HG03196 (cell line): Measurements from ENCODE around the gene SEZ6L.

Source experiments
- ATAC-seq: cut with Tn5 transposase; IDR thresholded peaks from one replicate; pipeline ENCODE4 v1.9.1; 2021; ENCODE audit not compliant: unreplicated experiment

The SEZ6L gene

GRCh38 chr22:26239581-26239980 is 70.3 kb downstream of the SEZ6L start:
- ATAC-seq, result no peak

GRCh38 chr22:26241361-26241760 is 72.1 kb downstream of the SEZ6L start:
- no peak for ATAC-seq

DNA sequence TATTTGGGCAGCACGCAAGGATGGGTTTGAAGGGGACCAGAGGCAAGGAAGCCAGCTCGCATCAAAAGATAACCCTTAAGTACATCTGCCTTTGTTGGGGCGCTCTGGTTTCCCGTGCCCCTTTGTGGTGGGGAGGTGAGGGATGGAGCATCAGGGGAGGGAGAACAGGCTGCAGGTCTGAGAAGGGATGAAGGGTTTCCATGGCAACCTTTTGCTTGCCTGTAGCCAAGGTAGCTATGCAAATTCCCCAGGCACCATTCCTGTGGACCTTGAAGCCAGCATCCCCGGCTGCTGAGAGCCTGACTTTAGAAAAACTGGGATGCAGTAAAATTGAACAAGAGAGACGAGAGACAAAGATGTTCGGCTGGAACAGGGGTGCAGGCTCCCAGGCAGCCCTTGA is 75.7 kb downstream of the SEZ6L start:
- ATAC-seq, result no peak

DNA sequence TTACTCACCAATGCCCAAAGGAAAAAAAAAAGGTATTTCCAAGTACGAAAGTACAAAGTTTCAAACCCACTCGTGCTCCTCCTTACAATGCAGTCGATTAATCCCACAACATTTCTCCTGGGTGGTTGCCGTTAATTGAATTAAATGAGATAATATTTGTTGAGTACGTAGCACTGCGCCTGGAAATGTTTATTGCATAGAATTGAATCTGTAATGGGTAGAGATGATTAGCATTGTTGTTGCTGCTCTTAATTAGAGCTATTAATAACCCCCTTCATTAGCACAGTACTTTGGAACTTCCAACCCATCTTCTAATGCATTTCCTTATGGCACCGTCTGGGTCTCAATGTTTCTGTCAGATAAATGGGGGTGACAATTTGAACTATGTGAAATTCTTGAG is 77.3 kb downstream of the SEZ6L start:
- no peak for ATAC-seq

GRCh38 chr22:26251869-26252268 is 82.6 kb downstream of the SEZ6L start:
- ATAC-seq, result no peak

DNA sequence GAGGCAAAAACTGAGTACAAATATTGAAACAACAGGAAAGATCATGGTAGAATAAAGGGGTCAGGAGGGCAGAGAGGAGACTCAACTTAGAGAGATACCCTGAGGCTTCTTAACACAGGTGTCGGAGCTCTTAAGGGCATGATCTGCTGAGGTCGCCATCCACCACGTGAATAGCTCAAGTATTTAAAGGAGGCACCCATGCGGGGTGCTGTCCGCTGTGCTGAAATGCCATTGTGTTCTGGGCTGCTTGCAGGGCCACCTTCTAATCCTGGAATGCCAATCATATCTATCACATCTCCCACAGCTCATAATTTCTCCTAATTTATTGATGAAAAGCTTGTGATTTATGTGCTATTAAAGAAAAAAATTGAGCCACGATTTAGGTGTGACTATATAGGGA is 90.2 kb downstream of the SEZ6L start:
- no peak for ATAC-seq

DNA sequence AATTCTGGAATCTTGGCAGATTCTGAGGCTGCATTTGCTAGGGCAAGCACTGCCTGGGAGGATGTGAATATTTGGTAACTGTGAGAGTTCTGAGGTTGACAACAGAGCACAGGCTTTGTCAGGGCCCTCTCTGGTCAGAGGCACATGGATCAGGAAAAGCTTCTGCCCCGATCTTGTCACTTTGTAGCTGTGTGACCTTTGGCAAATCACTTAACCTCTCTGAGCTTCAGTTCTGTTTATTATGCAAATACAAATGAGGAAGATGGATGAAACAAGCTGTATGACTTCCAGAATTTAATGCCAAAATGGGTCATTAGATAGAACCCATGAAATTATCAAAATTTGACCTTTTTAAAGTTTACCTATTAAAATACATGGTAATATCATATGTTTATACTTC is 94.9 kb downstream of the SEZ6L start:
- ATAC-seq, result no peak

DNA sequence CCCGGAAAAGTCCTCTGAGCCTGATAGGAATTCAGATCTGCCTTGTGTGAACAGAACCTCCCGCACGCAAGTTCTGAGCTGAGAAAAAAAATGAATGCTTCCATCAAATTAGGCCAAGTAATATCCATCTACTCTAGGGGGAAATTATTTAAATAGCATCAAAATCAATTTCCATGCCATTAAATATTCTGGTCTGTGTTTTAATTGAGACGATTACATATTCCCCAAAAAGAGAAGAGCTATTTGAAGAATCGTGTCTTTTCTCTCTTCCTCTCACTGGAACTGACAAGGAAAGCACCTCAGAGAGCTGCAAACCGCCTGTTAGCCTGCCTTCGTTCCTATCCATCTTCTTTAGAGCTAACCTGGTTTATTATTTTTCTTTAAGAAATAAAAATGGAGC is 96.0 kb downstream of the SEZ6L start:
- no peak for ATAC-seq

DNA sequence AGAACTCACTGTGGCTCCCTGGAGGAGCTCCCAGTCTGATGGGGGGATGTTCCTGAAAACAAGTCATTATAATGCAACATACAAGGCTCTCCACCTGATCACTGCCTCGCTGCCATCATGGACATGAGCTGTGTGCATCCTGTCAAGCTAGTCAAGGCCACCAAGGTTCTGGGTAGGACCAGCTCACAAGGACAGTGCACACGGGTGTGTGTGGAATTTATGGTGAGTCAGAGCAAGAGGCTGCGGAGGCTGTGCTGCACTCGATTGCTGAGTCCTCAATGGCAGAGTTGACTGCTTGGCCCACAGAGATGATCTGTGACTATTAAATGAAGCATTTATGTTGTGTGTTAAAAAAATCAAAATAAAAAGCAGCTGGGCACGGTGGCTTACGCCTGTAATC is 96.6 kb downstream of the SEZ6L start:
- no peak for ATAC-seq

DNA sequence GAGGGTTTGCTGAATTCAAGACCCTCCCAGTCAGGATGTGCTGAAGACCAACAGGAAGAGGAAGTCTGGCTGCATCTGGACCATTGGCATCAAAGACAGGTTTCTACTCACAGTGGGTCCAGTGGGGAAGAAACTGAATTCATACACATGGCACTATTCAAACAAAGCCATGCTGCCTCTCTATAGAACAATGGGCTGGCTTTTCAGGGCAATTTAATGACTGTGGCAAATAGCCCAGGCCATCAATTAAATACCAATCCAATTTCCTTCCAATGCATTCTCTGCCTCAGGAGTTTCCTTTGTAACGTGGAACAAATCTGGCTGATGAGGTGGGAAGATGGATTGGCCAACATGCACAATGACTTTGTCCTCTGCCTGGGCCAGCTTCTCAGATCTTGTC is 98.6 kb downstream of the SEZ6L start:
- no peak for ATAC-seq

DNA sequence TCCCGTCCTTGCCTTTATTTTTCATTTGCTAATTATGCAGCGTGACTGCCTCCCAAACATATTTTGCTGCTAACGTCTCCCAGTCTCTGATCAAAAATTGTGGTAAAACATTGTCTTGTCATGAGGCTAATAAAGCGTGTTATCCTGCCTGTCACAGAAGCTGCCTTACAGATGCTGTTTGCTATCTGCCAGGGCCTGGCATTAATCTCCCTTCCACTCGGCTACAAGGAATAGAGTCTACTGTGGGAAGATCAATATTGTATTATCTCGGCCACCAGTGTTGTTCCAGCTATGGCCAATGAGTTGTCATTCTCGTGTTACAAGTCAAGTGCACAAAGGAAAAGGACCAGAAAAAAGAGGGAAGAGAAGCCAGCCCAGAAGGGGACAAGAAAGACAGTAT is 100.3 kb downstream of the SEZ6L start:
- ATAC-seq, result no peak

DNA sequence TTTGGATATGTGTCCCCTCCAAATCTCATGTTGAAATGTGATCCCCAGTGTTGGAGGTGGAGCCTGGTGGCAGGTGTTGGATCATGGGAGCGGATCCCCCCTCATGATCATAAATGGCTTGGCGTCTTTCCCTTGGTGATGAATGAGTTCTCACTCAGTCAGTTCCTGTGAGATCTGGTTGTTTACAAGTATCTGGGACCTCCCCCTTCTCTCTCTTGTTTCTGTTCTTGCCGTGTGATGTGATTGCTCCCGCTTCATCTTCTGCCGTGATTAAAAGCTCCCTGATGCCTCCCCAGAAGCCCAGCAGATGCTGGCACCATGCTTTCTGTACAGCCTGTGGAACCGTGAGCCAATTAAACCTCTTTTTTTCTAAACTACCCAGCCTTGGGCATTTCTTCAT is 102.2 kb downstream of the SEZ6L start:
- no peak for ATAC-seq

- no peak for ATAC-seq
These were observed 103.9 kb downstream of the SEZ6L start for GRCh38 chr22:26273011-26273675.

GRCh38 chr22:26276529-26277160 is 107.4 kb downstream of the SEZ6L start:
- ATAC-seq, result no peak

GRCh38 chr22:26281941-26282340 is 112.7 kb downstream of the SEZ6L start:
- ATAC-seq, result no peak

- ATAC-seq, result no peak
These were observed 114.1 kb downstream of the SEZ6L start for GRCh38 chr22:26283330-26283729.

DNA sequence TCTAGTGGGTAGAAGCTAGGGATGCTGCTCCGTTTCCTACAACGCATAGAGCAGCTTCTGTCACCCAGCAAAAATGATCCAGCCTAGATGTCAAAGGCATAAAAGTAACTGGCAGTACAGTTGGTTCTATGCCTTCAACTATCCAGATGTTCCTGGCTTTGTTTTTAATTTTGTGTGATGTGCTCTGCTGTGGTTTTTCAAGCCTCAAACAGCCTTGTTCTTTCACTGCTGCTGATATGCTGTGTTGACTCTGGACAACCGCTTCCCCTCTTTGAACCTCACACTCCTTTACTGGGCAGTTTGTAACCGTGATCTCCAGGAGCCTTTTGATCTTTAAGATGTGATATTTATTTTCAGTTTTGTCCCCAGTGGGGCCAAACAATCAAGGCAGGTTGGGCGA is 116.4 kb downstream of the SEZ6L start:
- no peak for ATAC-seq

DNA sequence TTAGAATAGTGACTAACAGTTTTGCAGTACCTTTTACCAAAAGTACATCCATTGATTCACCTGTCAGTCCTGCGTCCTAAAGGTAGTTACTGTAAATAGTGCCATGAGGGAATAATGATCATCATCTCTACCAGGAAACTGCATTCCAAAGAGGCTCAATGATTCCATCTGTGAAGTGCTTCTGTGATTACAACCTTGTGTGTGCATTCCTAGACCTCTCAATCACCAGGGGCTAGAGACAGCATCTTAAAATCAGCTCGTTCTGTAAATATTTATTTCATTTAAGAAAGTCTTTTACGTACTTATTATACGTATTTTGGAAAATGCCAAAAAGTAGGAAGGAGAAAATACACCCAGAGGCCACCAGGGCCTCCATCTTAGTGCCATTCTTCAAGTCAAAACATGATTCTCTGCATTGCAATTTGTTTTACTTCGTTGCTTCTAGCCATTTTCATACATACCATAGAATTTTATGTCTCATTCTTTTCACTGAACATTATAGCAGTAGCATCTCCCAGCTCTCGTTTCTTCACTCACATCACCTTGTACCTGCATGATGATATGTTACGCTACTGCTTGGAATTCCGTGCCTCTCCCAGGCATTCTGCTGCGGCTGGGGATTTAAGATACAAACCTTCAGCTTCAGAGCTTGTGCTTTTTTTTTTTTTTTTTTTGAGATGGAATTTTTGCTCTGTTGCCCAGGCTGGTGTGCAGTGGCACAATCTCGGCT is 117.0 kb downstream of the SEZ6L start:
- ATAC-seq, result no peak

GRCh38 chr22:26287382-26288225 is 118.3 kb downstream of the SEZ6L start:
- ATAC-seq, result no peak

DNA sequence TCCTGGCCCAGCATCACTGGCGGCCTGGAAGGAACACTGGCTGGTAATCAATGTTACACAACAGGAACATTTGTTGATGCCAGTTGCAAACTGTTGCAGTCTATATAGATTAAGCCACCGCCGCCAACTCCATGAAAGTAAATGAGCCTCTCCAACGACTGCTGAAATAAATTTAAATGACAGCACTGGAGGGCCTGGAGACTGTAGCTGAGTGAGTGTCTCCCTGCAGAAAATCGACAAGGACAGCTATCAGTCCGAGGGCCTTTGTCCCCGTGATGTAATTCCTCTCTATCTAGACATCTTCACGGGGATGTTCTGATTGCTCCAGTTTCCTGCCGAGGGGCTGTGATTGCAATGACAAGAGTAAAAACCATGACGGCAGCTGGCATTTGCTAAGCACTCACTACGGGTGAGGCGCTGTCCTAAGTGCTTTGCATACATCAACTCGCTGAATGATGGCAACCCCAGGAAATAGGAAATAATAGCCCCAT is 120.4 kb downstream of the SEZ6L start:
- no peak for ATAC-seq

DNA sequence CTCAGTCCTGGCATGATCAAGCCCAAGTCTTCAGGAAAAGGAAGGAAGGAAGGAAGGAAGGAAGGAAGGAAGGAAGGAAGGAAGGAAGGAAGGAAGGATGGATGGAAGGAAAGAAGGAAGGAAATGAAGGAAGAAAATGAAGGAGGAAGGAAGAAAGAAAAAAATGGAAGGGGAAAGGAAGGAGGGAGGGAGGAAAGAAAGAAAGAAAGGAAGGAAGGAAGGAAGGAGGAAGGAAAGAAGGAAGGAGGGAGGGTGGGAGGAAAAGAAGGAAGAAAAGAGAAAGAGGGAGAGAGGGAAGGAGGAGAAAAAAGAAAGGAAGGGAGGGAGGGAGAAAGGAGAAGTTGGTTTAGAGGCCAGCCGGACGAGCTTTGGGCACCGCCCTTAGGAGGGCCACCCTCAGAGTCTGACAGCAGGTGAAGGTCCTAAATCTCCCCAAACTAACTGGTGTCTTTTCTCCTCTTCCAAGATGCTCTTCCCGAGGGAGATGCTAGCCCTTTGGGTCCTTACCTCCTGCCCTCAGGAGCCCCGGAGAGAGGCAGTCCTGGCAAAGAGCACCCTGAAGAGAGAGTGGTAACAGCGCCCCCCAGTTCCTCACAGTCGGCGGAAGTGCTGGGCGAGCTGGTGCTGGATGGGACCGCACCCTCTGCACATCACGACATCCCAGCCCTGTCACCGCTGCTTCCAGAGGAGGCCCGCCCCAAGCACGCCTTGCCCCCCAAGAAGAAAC is 122.8 kb downstream of the SEZ6L start:
- no peak for ATAC-seq
